NCI-H1105 treated with DMSO at 0.1 percent for 48 hours (cell line): Measurements from ENCODE around the gene NCBP2.

Experiments
- DNase-seq: peaks from one replicate; lab custom pipeline; 2025; lab: John Stamatoyannopoulos, UW

NCBP2 gene

DNA sequence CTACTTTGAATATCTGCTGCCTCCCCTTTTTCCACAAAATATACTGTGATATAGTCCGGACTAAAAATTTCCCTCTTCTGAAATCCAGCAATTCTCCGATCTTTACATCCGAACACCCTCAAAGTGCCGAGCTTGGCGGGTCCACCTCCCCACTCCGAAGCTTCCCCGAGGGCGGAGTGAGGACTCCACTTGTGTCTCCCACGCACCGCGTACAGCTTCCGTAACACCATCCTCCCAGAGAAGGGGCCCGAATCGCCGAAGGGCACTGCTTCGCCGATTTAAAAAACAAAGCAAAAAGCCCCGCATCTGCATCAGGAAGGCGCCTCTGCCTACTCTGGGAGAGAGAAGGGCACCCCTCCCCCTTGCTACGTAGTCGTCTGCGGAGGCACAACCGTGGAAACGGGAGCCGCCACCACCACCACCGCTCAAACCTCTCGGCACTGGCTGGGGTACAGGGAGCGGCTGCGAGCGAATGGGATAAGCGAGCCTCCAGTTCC is 551 bp downstream of the NCBP2 start:
- DNase-seq: peak; percentile 67

DNA sequence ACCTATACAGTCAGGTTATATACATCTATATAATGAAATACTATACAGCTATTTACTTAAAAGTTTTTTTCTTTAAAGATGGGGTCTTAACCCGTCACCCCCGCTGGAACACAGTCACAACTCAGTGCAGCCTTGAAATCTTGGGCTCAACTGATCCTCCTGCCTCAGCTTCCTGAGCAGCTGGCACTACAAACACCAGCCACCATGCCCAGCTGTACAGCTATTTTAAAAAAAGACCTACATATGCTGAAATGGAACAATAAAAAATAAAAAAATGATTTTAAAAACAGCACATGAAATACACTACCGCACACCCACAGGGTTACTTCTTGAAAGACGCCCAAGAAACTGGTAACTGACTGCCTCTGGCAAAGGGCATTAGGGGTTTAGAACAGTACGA is 3.8 kb downstream of the NCBP2 start:
- no peak for DNase-seq

DNA sequence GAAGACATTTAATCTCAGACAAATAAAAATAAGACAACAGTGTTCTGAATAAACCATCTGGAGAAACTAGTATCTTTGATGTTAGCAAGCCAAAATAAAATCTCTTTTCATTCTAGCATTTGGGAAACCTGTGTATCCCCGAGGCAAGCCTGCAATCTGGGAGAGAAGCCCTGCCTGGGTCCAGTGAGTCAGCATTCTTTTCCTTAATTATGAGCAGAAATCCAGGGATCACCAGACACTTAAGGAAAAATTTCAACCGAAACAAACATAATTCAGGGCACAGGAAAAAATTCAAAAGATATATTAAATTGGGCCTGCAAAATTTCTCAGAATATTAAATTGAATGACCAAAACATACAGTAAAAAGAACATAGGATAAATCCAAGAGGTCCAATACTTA is 4.2 kb downstream of the NCBP2 start:
- no peak for DNase-seq

DNA sequence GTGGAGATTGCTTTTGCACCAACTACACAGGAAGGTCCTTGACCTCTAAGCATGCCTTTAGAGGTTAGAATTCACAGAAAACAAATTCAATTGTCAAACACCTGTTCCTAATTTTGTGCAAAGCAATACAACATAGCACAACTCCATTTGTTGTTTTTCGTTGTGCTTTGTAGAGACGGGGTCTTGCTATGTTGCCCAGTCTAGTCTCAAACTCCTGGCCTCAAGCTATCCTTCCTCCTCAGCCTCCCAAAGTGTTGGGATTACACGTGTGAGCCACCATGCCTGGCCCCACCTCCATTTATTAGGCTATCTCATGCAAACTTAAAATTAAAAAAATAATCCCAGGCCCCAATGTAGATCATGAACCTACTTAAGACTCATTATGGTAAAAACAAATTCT is 6.0 kb downstream of the NCBP2 start:
- DNase-seq: no peak

DNA sequence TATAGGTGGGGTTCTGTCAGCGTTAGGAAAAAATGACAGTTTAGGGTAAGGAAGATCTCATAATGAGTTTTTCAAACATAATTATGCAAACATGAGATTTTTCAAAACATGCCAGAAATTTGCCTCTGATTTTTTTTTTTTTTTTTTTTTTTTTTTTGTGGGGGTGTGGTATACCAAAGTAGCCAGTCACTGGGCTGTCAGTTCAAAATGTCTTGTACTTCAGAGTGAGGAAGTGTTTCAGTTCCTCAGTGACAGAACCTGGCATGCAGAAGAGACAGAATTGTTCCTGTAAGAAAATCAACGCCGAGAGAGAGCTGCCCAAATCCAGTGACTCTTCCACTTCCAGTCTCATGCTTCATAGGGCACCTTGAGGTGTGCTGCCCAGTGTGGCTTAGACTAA is 9.7 kb downstream of the NCBP2 start:
- DNase-seq: no peak

DNA sequence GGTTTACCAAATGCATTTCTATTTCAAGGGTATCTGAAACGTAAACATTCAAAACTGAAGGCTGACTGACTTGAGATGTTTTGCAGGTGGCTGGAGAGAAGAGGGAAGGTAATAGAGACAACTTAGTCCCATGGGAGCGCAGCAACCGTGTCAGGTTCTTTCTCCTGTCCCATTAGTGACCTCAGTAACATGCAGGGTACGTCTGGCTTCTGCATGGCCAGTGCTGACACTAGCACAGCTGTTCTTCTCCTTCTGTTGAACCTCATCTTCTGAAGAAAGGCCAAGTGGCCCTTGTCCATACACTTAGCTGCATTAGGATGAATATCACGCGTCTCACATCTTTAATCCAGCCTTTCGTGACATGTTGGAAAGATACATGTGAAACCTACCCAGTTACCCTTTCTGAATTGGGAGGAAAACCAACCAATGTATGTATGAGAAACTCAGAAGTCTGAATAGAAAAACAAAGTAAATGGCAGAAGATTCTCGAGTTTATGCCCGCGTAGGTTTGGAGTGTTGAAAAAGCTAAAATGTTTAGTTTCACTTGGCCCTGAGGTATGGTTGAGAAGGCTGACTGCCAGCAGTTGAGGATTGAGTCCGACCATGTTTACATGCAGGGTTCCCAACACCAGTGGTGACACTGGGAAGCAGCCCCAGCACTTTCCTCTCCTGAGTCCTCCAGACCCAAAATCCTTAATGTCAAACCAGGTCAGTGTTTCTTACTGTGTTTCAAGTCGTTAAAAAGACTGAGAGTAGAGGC is 10.3 kb downstream of the NCBP2 start:
- DNase-seq: no peak

DNA sequence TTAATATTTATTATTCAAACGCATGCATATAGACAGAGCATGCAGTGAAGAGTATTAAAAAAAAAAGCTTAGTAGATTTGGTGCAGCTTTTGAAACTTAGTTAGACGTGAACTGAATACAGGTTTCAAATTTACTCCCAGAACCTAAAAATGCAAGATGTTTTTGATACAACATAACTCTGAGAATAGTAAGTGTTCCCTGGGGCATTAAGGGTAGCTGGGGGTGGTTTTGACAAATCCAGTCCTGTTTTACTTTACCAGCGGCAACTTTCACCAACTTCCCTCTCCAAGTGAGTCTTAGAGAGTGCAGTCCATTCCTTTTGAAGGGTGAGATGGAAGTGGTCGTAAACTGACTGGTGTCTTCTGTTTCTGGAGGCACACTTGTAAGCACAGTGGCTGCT is 11.2 kb downstream of the NCBP2 start:
- no peak for DNase-seq

DNA sequence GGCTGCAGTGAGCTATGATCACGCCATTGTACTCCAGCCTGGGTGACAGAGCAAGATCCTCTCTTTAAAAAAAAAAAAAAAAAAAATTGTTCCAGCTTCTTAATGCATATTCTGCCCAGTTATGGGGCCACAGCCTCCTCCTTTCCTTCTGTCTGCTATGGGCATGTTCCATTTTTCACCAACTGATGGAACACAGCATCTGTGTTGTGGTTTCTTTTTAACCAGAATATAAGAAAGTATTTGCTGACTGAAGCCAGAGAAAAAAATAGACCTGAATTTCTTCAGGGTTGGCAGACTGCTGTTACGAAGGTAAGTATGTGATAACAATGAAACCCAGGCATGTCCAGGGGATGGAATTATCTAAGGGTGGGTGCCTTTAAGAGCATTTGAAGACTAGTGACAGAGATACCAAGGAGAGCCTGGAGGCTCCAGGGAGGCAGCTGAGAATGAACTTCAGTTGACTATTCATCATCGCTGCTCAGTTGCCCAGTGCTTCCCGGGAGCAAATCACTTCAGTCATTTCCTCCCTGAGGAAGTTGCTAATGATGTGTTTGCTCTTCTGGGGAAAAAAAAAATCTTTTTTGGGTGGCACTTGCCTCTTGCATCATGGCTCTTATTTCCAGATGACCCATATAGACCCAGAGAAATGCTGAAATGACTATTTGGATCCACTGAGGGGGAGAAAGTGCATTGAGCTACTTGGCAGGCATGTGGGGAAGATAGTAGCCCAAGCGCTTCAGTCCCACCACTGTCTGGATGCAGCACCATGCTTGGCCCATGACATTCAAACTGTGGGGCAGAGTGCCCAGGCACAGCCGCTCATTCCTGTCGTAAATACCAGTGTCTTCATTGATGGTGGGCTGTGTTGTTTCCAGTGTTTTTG is 14.5 kb downstream of the NCBP2 start:
- no peak for DNase-seq

DNA sequence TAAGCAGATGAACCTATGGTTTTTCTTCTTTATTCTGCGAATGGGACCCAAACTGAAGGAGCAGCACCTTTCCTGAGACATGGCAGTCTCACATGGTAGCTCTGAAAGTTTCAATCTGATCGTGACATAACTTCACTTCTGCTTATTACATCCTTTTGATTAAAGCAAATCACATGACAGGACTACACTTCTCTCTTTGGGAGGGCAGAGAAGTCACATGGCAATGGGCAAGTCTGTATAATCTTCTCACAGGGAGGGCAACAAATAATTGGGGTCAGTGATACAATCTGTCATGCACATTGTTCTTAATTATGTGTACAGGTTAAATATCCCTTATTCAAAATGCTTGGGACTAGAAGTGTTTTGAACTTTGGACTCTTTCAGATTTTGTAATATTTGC is 21.6 kb downstream of the NCBP2 start:
- no peak for DNase-seq

DNA sequence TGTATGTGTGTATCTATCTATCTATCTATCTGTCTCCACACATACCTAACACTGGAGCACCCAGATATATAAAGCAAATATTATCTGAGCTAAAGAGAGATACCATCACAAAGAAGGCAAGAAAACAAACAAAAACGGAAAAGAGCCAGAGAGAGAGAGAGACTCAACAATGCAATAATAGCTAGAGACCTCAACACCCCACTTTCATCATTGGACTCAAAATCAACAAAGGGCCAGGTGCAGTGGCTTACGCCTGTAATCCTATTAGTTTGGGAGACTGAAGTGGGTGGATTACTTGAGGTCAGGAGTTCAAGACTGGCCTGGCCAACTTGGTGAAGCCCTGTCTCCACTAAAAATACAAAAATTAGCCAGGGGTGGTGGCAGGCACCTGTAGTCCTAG is 23.4 kb downstream of the NCBP2 start:
- DNase-seq: no peak

DNA sequence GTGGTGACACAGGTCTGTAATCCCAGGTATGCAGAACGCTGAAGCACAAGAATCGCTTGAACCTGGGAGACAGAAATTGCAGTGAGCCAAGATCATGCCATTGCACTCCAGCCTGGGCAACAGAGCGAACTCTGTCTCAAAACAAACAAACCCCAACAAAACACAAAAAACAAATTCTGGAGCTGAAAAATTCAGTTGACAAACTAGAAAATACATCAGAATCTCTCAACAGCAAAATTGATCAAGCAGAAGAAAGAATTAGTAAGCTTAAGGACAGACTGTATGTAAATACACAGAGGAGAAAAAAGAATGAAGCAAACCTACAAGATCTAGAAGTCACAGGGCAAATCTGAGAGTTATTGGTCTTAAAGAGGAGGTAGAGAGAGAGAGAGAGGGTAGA is 25.3 kb downstream of the NCBP2 start:
- no peak for DNase-seq

DNA sequence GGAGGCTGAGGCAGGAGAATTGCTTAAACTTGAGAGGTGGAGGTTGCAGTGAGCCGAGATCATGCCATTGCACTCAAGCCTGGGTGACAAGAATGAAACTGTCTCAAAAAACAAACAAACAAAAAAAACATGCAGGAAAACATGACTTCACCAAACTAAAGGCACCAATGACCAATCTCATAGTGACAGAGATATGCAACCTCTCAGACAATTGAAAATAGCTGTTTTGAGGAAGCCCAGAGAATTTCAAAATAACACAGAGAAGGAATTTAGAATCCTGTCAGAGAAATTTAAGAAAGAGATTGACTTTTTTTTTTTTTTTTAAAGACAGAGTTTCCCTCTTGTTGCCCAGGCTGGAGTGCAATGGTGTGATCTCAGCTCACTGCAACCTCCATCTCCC is 26.1 kb downstream of the NCBP2 start:
- DNase-seq: no peak

DNA sequence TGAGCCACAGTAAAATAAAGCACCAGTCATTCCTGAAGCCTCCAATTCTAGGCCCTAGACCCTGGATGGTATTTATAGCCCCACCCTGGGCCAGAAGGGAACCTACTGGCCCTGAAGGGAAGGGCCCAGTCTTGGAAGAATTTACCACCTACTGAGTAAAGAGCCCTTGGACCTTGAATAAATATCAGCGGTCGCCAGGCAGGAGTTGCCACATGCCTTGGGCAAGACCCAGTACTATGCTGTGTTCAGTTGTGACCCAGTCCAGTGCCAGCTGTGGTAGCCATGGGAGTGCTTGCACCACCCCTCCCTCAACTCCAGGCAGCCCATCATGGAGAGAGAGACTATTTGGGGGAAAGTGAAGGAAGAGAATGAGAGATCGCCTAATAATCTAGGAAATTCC is 27.0 kb downstream of the NCBP2 start:
- DNase-seq: no peak

DNA sequence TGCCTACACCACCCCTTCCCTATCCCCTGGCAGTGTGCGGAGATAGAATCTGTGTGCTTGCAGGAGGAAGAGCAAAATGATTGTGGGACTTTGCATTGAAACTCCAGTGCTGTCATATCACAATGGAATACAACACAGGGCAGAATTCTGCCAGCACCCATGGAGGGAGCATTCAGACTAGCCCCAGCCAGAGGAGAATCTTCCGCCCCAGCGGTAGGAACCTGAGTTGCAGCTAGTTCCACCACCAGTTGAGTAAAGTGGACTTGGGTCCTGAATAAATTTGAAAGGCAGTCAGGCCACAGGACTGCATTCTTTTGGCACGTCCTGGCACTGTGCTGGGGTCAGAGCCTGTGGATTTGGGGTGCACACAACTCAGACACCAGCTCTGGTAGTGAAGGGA is 27.5 kb downstream of the NCBP2 start:
- DNase-seq: no peak

DNA sequence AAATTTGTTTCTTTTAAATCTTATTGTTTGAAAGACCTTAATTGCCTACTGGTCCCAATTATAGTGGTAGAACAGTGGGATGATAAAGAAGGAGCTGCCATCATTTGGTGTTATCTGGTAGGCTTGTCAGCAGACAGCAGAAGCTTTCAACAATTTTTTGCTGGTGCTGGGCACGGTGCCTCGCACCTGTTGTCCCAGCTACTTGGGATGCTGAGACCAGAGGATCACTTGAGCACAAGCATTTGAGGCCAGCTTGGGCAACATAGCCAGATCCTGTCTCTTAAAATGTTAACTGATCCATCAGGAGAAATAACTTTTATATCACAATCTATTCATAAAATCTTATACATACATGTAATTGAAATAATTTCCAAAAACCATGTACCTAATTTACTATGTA is 38.6 kb downstream of the NCBP2 start:
- DNase-seq: no peak

DNA sequence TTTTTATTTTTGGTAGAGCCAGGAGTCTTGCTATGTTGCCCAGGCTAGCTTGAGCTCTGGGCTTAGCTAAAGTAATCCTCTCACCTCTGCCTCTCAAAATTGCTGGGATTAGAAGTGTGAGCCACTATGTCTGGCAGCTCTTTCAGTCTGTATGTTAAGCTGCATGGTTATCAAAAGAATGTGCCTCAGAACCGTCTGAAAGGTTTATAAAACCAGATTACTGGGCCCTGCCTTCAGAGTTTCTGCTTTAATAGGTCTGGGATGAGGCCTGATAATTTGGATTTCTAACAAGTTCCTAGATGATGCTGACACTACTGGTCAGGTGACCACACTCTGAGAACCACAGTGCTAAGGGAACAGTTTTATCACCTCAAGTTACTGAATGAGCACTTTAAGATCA is 40.0 kb downstream of the NCBP2 start:
- DNase-seq: no peak

DNA sequence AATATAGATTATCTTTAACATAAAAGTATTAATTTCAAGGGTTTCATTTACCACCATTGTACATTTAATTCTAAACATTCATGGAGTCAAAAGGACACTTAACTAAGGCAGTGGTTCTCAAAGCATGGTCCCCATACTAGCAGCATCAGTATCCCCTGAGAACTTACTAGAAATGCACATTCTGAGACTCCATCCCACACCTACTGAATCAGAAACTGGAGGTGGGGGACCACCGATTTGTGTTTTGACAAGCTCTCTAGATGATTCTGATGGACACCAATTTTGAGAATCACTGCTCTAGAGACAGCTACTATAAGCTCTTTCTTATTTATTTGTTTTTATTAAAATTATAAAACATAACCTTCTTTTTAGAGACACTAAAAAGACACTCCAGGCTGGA is 40.6 kb downstream of the NCBP2 start:
- DNase-seq: no peak

DNA sequence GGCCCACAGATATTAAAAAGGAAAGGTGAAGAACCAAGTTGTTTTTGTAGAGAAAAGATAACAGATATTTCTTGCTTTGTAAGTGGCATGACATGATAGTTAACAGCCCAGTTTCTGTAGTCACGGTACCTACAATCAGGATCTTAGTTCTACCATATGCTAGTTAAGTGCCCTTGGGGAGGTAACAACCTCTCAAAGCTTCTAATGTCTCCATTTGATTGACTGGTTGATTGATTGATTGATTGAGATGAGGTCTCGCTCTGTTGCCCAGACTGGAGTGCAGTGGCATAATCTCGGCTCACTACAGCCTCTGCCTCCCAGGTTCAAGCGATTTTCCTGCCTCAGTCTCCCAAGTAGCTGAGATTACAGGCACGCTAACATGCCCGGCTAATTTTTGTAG is 46.1 kb downstream of the NCBP2 start:
- DNase-seq: no peak

DNA sequence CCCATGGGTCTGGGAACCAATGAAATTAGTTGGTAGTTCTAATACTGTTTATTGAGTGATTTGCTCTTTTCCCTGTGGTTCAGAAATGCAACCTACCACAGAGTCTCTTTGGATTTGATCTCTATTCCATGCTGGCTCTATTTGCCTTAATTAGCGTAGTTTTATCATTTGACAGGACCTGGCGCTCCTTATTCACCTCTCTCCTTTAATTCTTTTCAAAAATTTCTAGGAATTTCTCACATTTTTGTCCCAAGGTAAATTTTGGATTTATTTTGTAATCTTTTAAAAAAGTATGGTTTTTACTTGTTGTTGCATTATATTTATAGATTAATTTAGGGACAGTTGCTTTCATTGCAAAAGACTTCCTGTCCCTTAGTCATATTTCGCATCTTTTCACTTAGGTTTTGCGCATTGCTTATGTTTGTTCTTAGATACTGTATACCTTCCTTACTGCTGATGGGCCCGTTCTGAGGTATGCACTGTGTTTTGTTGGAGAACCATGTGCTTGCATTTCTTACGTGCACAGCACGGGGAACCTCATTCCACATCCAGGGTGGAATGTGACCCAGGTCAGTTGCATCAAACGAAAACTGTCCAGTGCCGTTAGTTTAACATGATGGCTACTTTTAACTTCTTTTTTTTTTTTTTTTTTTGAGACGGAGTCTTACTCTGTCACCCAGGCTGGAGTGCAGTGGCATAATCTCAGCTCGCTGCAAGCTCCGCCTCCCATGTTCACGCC is 47.6 kb downstream of the NCBP2 start:
- no peak for DNase-seq

DNA sequence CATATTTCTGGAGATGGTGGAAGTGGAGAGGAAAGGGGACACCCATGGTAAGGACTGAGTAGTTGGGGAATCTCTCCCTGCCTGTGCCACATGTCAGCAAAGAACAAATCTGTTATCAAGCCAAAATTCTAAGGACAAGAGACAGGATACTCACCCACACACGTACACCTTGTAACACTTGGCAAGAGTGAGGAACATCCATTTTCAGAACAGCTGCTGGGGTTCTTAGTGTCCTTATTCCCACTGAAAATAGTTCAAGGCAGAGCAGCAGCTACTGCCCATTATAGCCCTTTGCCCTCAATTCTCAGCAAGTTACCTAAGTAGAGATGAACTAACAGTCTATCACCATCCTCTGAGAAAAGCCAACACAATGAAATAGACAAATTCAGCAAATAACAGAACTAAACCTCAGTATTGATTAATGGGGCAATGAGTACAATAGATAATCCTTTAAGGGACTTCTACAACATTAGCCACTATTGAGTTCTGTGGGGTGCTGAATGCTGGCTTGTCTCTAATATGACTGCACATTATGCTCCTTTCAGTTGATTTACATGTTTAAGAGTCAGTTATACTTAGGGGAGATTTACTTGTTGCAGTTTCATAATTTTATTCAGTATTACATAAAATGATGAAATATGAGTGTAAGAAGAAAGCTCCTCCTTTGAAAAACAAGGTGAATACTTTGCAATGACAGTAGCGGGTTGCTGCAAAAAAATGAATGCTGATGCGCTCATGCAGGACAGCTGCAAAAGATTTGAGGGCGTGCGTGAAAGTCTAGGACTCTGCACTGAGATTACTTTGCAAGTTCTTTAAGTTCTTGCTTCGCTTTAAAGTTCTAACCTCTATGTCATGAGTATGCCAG is 52.3 kb downstream of the NCBP2 start:
- DNase-seq: no peak

DNA sequence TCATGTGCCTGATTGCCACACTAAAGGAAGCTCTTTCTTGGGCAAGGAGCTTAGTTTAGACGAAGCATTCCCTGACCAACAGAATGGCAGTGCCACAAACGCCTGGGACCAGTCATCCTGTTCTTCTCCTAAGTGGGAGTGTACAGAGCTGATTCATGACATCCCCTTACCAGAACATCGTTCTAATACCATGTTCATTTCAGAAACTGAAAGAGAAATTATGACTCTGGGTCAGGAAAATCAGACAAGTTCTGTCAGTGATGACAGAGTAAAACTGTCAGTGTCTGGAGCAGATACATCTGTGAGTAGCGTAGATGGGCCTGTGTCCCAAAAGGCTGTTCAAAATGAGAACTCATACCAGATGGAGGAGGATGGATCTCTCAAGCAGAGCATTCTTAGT is 56.2 kb downstream of the NCBP2 start:
- no peak for DNase-seq
